ENCODE measurements around the gene RTTN.

RTTN gene

GRCh38 chr18:70149616-70150301 lies 55.7 kb downstream of the RTTN start:
- H3K36me3 ChIP-seq (ENCODE audit: control insufficient read depth in 1 of 2, insufficient read depth in 2 of 2, low read length in 2 of 2), result peaks cover 11 to 13% of the 10 kb centered on the region in 2 donors
- H3K4me3 ChIP-seq (ENCODE audit: low read depth in 1 of 2, low read length in 2 of 2), result no peak overlapping the region
- H3K9me3 ChIP-seq (ENCODE audit: control insufficient read depth in 1 of 2, low read length in 2 of 2), result no peaks in the 10 kb centered on the region

GRCh38 chr18:70149156-70149555 lies 56.3 kb downstream of the RTTN start:
- no peaks in the 10 kb centered on the region for H3K27me3 ChIP-seq (ENCODE audit: low read depth, low read length)
- no peak overlapping the region for H3K27ac ChIP-seq (ENCODE audit: low read length)
- H3K36me3 ChIP-seq (ENCODE audit: control insufficient read depth in 1 of 2, insufficient read depth in 2 of 2, low read length in 2 of 2), result peaks cover 13 to 17% of the 10 kb centered on the region in 2 donors
- no peak overlapping the region for H3K4me3 ChIP-seq (ENCODE audit: low read depth in 1 of 2, low read length in 2 of 2)
- no peaks in the 10 kb centered on the region for H3K4me1 ChIP-seq (ENCODE audit: control insufficient read depth in 1 of 2, insufficient read depth in 2 of 2, low read length in 2 of 2)
- no peaks in the 10 kb centered on the region for H3K9me3 ChIP-seq (ENCODE audit: control insufficient read depth in 1 of 2, low read length in 2 of 2)

More at GRCh38 chr18:70149616-70150301, 55.7 kb downstream of the RTTN start:
- Histone ChIP-seq H3K27me3 (ENCODE audit: low read depth, low read length) (no peaks in the 10 kb centered on the region), H3K4me1 (ENCODE audit: control insufficient read depth in 1 of 2, insufficient read depth in 2 of 2, low read length in 2 of 2) (no peaks in the 10 kb centered on the region), H3K27ac (ENCODE audit: low read length) (no peak overlapping the region)

GRCh38 chr18:70148039-70148938 lies 57.2 kb downstream of the RTTN start:
- H3K9me3 ChIP-seq (ENCODE audit: control insufficient read depth in 1 of 2, low read length in 2 of 2), result no peaks in the 10 kb centered on the region
- H3K4me1 ChIP-seq (ENCODE audit: control insufficient read depth in 1 of 2, insufficient read depth in 2 of 2, low read length in 2 of 2), result no peaks in the 10 kb centered on the region
- H3K27me3 ChIP-seq (ENCODE audit: low read depth, low read length), result no peaks in the 10 kb centered on the region
- H3K27ac ChIP-seq (ENCODE audit: low read length), result no peak overlapping the region
- no peak overlapping the region for H3K4me3 ChIP-seq (ENCODE audit: low read depth in 1 of 2, low read length in 2 of 2)
- H3K36me3 ChIP-seq (ENCODE audit: control insufficient read depth in 1 of 2, insufficient read depth in 2 of 2, low read length in 2 of 2), result peaks cover 13 to 18% of the 10 kb centered on the region in 2 donors

- H3K27ac ChIP-seq (ENCODE audit: low read length), result no peak overlapping the region
- H3K9me3 ChIP-seq (ENCODE audit: control insufficient read depth in 1 of 2, low read length in 2 of 2), result no peaks in the 10 kb centered on the region
- no peak overlapping the region for H3K4me3 ChIP-seq (ENCODE audit: low read depth in 1 of 2, low read length in 2 of 2)
- no peaks in the 10 kb centered on the region for H3K4me1 ChIP-seq (ENCODE audit: control insufficient read depth in 1 of 2, insufficient read depth in 2 of 2, low read length in 2 of 2)
- peaks cover 13 to 23% of the 10 kb centered on the region in 2 donors for H3K36me3 ChIP-seq (ENCODE audit: control insufficient read depth in 1 of 2, insufficient read depth in 2 of 2, low read length in 2 of 2)
- H3K27me3 ChIP-seq (ENCODE audit: low read depth, low read length), result no peaks in the 10 kb centered on the region
Measured at GRCh38 chr18:70146174-70146573, 59.3 kb downstream of the RTTN start.

GRCh38 chr18:70142001-70142400 lies 63.5 kb downstream of the RTTN start:
- H3K36me3 ChIP-seq (ENCODE audit: control insufficient read depth in 1 of 2, insufficient read depth in 2 of 2, low read length in 2 of 2), result peaks cover under 1 to 23% of the 10 kb centered on the region in 2 donors
- H3K9me3 ChIP-seq (ENCODE audit: control insufficient read depth in 1 of 2, low read length in 2 of 2), result no peaks in the 10 kb centered on the region
- H3K4me1 ChIP-seq (ENCODE audit: control insufficient read depth in 1 of 2, insufficient read depth in 2 of 2, low read length in 2 of 2), result no peaks in the 10 kb centered on the region
- H3K4me3 ChIP-seq (ENCODE audit: low read depth in 1 of 2, low read length in 2 of 2), result no peak overlapping the region
- no peak overlapping the region for H3K27ac ChIP-seq (ENCODE audit: low read length)
- H3K27me3 ChIP-seq (ENCODE audit: low read depth, low read length), result no peaks in the 10 kb centered on the region

- Histone ChIP-seq H3K27ac (ENCODE audit: low read length) (no peak overlapping the region), H3K9me3 (ENCODE audit: control insufficient read depth in 1 of 2, low read length in 2 of 2) (no peaks in the 10 kb centered on the region)
Measured at GRCh38 chr18:70139138-70139537, 66.3 kb downstream of the RTTN start.

GRCh38 chr18:70135604-70136003 lies 69.9 kb downstream of the RTTN start:
- H3K9me3 ChIP-seq (ENCODE audit: control insufficient read depth in 1 of 2, low read length in 2 of 2), result no peaks in the 10 kb centered on the region
- no peak overlapping the region for H3K4me3 ChIP-seq (ENCODE audit: low read depth in 1 of 2, low read length in 2 of 2)
- H3K36me3 ChIP-seq (ENCODE audit: control insufficient read depth in 1 of 2, insufficient read depth in 2 of 2, low read length in 2 of 2), result peaks cover 6 to 9% of the 10 kb centered on the region in 2 donors
- no peaks in the 10 kb centered on the region for H3K4me1 ChIP-seq (ENCODE audit: control insufficient read depth in 1 of 2, insufficient read depth in 2 of 2, low read length in 2 of 2)
- no peak overlapping the region for H3K27ac ChIP-seq (ENCODE audit: low read length)
- no peaks in the 10 kb centered on the region for H3K27me3 ChIP-seq (ENCODE audit: low read depth, low read length)

More at GRCh38 chr18:70139138-70139537, 66.3 kb downstream of the RTTN start:
- H3K36me3 ChIP-seq (ENCODE audit: control insufficient read depth in 1 of 2, insufficient read depth in 2 of 2, low read length in 2 of 2), result peaks cover 5 to 11% of the 10 kb centered on the region in 2 donors
- H3K4me3 ChIP-seq (ENCODE audit: low read depth in 1 of 2, low read length in 2 of 2), result no peak overlapping the region
- H3K27me3 ChIP-seq (ENCODE audit: low read depth, low read length), result no peaks in the 10 kb centered on the region
- no peaks in the 10 kb centered on the region for H3K4me1 ChIP-seq (ENCODE audit: control insufficient read depth in 1 of 2, insufficient read depth in 2 of 2, low read length in 2 of 2)

- Histone ChIP-seq H3K4me3 (ENCODE audit: low read depth in 1 of 2, low read length in 2 of 2) (no peak overlapping the region), H3K27ac (ENCODE audit: low read length) (no peak overlapping the region), H3K9me3 (ENCODE audit: control insufficient read depth in 1 of 2, low read length in 2 of 2) (no peaks in the 10 kb centered on the region), H3K4me1 (ENCODE audit: control insufficient read depth in 1 of 2, insufficient read depth in 2 of 2, low read length in 2 of 2) (no peaks in the 10 kb centered on the region), H3K27me3 (ENCODE audit: low read depth, low read length) (no peaks in the 10 kb centered on the region), H3K36me3 (ENCODE audit: control insufficient read depth in 1 of 2, insufficient read depth in 2 of 2, low read length in 2 of 2) (peaks cover 6 to 12% of the 10 kb centered on the region in 2 donors)
Measured at GRCh38 chr18:70132999-70133398, 72.5 kb downstream of the RTTN start.

GRCh38 chr18:70128271-70128670 lies 77.2 kb downstream of the RTTN start:
- H3K4me3 ChIP-seq (ENCODE audit: low read depth in 1 of 2, low read length in 2 of 2), result no peak overlapping the region
- no peaks in the 10 kb centered on the region for H3K9me3 ChIP-seq (ENCODE audit: control insufficient read depth in 1 of 2, low read length in 2 of 2)
- no peaks in the 10 kb centered on the region for H3K27me3 ChIP-seq (ENCODE audit: low read depth, low read length)
- no peaks in the 10 kb centered on the region for H3K4me1 ChIP-seq (ENCODE audit: control insufficient read depth in 1 of 2, insufficient read depth in 2 of 2, low read length in 2 of 2)
- peaks cover 0 to 16% of the 10 kb centered on the region in 2 donors for H3K36me3 ChIP-seq (ENCODE audit: control insufficient read depth in 1 of 2, insufficient read depth in 2 of 2, low read length in 2 of 2)
- H3K27ac ChIP-seq (ENCODE audit: low read length), result no peak overlapping the region

- Histone ChIP-seq H3K36me3 (ENCODE audit: control insufficient read depth in 1 of 2, insufficient read depth in 2 of 2, low read length in 2 of 2) (peaks cover 0 to 16% of the 10 kb centered on the region in 2 donors), H3K27me3 (ENCODE audit: low read depth, low read length) (no peaks in the 10 kb centered on the region)
Measured at GRCh38 chr18:70127359-70127758, 78.1 kb downstream of the RTTN start.

GRCh38 chr18:70126832-70127231 lies 78.7 kb downstream of the RTTN start:
- H3K27me3 ChIP-seq (ENCODE audit: low read depth, low read length), result no peaks in the 10 kb centered on the region
- H3K27ac ChIP-seq (ENCODE audit: low read length), result no peak overlapping the region
- H3K4me1 ChIP-seq (ENCODE audit: control insufficient read depth in 1 of 2, insufficient read depth in 2 of 2, low read length in 2 of 2), result no peaks in the 10 kb centered on the region
- no peaks in the 10 kb centered on the region for H3K9me3 ChIP-seq (ENCODE audit: control insufficient read depth in 1 of 2, low read length in 2 of 2)
- H3K36me3 ChIP-seq (ENCODE audit: control insufficient read depth in 1 of 2, insufficient read depth in 2 of 2, low read length in 2 of 2), result peaks cover 0 to 16% of the 10 kb centered on the region in 2 donors
- no peak overlapping the region for H3K4me3 ChIP-seq (ENCODE audit: low read depth in 1 of 2, low read length in 2 of 2)

More at GRCh38 chr18:70127359-70127758, 78.1 kb downstream of the RTTN start:
- Histone ChIP-seq H3K4me3 (ENCODE audit: low read depth in 1 of 2, low read length in 2 of 2) (no peak overlapping the region), H3K9me3 (ENCODE audit: control insufficient read depth in 1 of 2, low read length in 2 of 2) (no peaks in the 10 kb centered on the region), H3K27ac (ENCODE audit: low read length) (no peak overlapping the region), H3K4me1 (ENCODE audit: control insufficient read depth in 1 of 2, insufficient read depth in 2 of 2, low read length in 2 of 2) (no peaks in the 10 kb centered on the region)

Data from muscle layer of duodenum (tissue), 2 donors.